Caco-2 (cell line): Measurements from ENCODE around the gene APOM. TPM values are rescaled to one million over a fixed set of nuclear protein-coding genes. Genes with fewer than 3 reads are reported as not detected.

Source experiments
- BruUV-seq: library from RNA; stranded (reverse); fragments of 400-500 nt; replicated peaks from 2 replicates; lab custom pipeline; 2021; lab: Mats Ljungman, UMichigan
- CTCF ChIA-PET: fragments of 300-600 bp; sonication (Branson Sonifier 250); formaldehyde crosslinking; loops from one replicate; lab custom pipeline; 2022; ENCODE audit warnings: antibody characterized with exemption; lab: Charles Lee
- POLR2A ChIA-PET: fragments of 300-600 bp; sonication (Branson Sonifier 250); formaldehyde crosslinking; loops from one replicate; lab custom pipeline; 2022; ENCODE audit warnings: antibody characterized with exemption; lab: Charles Lee
- DNase-seq, 2 experiments: peaks; one replicate each; pipeline versions ENCODE4 v3.0.0 to v3.0.0-alpha.2; 2020 to 2022
- H3K27me3 ChIP-seq: replicated peaks from 2 replicates; pipeline ENCODE4 v1.6.0; 2011; ENCODE audit warnings: low read length; ENCODE audit not compliant: control insufficient read depth, insufficient read depth
- H3K36me3 ChIP-seq: 2 replicates; pipeline ENCODE4 v1.5.1; 2011; ENCODE audit warnings: low read length; ENCODE audit not compliant: control insufficient read depth, insufficient read depth
- H3K4me1 ChIP-seq: fragments of 250-450 bp; sonication (Bioruptor Pico); 2 replicates; pipeline ENCODE4 v1.5.1; 2020; ENCODE audit warnings: mild to moderate bottlenecking
- H3K4me3 ChIP-seq: 2 replicates; pipeline ENCODE4 v1.5.1; 2011; ENCODE audit warnings: low read depth, mild to moderate bottlenecking, control low read depth, low read length
- H3K9me3 ChIP-seq: fragments of 250-450 bp; sonication (Bioruptor Pico); 2 replicates; pipeline ENCODE4 v1.5.1; 2020; ENCODE audit warnings: mild to moderate bottlenecking, moderate library complexity
- H3K27ac Mint-ChIP-seq: one replicate; pipeline ENCODE4 v1.8.0; 2022; ENCODE audit warnings: mixed read lengths; ENCODE audit not compliant: unreplicated experiment
- H3K27me3 Mint-ChIP-seq: one replicate; pipeline ENCODE4 v1.8.0; 2022; ENCODE audit warnings: mixed read lengths; ENCODE audit not compliant: insufficient read depth, unreplicated experiment
- H3K36me3 Mint-ChIP-seq: one replicate; pipeline ENCODE4 v1.8.0; 2022; ENCODE audit warnings: mild to moderate bottlenecking, mixed read lengths; ENCODE audit not compliant: insufficient read depth, unreplicated experiment
- H3K4me1 Mint-ChIP-seq: one replicate; pipeline ENCODE4 v1.8.0; 2022; ENCODE audit warnings: low read depth, mixed read lengths; ENCODE audit not compliant: unreplicated experiment
- H3K4me3 Mint-ChIP-seq: one replicate; pipeline ENCODE4 v1.8.0; 2022; ENCODE audit warnings: mild to moderate bottlenecking, moderate library complexity, mixed read lengths; ENCODE audit not compliant: unreplicated experiment
- H3K9me3 Mint-ChIP-seq: one replicate; pipeline ENCODE4 v1.8.0; 2022; ENCODE audit warnings: mixed read lengths; ENCODE audit not compliant: unreplicated experiment
- intact Hi-C: fragments of 100-400 bp; cut with micrococcal nuclease; formaldehyde crosslinking; loops from one replicate; pipeline ENCODE4 v1.10.0; 2022; ENCODE audit not compliant: unreplicated experiment
- total RNA-seq: library from RNA; stranded (reverse); gene quantifications from 2 replicates; pipeline ENCODE4 v1.2.3, GENCODE V29; 2022
- TF ChIP-seq, protein P1 (sequence below), 2 experiments: fragments of 200-600 bp in 1 of 2; IDR thresholded peaks; 1 replicate in 1 of 2; 2 replicates in 1 of 2; pipeline versions ENCODE4 v1.5.1 to v1.8.0; 2011 to 2022; ENCODE audit warnings: antibody characterized with exemption in 1 of 2, control low read depth in 1 of 2, inconsistent platforms in 1 of 2, low read depth in 1 of 2, low read length in 1 of 2, mild to moderate bottlenecking in 1 of 2, moderate library complexity in 1 of 2; ENCODE audit not compliant: insufficient read depth in 1 of 2, severe bottlenecking in 1 of 2, unreplicated experiment in 1 of 2

APOM gene
- total RNA-seq, 1 experiment from 2014 or later: 15.8 TPM

DNA sequence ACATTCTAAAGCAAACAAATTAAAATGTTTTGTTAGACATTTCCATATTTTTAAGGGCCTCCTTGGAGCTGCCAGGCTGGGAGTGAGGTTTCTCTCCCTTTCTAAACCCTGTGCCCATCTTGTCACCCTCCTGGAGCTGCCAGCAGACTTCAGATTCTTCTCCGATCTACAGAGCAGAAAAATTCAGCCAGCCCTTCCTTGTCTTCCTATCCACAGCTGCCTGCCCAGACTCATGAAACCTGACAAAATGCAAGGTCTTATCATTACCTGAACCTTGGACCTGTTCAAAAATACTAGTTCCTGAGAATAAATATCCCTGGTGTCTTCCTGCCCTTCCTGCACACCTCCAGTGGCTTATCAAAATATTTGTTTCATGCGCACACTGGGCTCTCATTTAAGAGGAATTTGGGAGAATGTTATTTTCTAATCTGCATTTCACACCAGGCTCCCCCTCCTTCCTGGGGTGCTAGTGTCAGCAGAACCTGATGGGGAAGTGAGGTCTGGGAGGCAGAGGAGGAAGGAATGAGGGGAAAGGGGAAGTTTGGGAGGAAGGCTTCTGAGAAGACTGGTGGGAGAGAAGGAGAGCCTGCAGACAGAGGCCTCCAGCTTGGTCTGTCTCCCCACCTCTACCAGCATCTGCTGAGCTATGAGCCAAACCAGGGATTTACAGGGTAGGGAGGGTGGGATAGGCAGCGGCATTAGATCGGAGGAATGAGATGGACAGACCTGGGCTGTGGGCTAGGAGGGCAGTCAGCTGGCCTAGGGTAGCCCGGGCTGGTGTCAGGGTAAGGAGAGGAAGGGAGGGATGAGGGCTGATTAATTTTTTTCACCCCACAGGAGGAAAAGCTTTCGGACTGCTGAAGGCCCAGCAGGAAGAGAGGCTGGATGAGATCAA is 40.8 kb upstream of the APOM start, which contains the start of gene AIF1:
Gene AIF1 (plus strand): TSS at position 551 of the 895 bp plus-strand sequence. CDS start 96 bp downstream, at position 647.
- TF ChIP-seq, protein P1, sequence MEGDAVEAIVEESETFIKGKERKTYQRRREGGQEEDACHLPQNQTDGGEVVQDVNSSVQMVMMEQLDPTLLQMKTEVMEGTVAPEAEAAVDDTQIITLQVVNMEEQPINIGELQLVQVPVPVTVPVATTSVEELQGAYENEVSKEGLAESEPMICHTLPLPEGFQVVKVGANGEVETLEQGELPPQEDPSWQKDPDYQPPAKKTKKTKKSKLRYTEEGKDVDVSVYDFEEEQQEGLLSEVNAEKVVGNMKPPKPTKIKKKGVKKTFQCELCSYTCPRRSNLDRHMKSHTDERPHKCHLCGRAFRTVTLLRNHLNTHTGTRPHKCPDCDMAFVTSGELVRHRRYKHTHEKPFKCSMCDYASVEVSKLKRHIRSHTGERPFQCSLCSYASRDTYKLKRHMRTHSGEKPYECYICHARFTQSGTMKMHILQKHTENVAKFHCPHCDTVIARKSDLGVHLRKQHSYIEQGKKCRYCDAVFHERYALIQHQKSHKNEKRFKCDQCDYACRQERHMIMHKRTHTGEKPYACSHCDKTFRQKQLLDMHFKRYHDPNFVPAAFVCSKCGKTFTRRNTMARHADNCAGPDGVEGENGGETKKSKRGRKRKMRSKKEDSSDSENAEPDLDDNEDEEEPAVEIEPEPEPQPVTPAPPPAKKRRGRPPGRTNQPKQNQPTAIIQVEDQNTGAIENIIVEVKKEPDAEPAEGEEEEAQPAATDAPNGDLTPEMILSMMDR (IDR thresholded peaks at IDR 0.05; ENCODE audit: insufficient read depth in 1 of 2, low read depth in 1 of 2, low read length in 1 of 2, severe bottlenecking in 1 of 2, unreplicated experiment in 1 of 2): no peak
- Histone ChIP-seq H3K9me3 (no peaks in the 10 kb centered on the region), H3K27me3 (no peaks in the 10 kb centered on the region), H3K36me3 (no peaks in the 10 kb centered on the region), H3K4me1 (peaks cover 29% of the 10 kb centered on the region), H3K4me3 (0 out of 2 replicates have a peak within 1 kb of the TSS, but pooled peaks have one; percentile 6)
- peak within 1 kb of the TSS; percentile 91 for H3K27ac Mint-ChIP-seq
- DNase-seq: peak; percentile 47 to 56
- intact Hi-C loops: no loop called here
- ChIA-PET POLR2A (no interaction called here), CTCF (interaction anchor here (0.9 kb wide), 1 partner anchor 672 kb away, joined by 6 read pairs; no protein-coding TSS in a partner anchor)
- H3K36me3 Mint-ChIP-seq: peaks cover 8% of the 10 kb centered on the region
- no TSS peak for BruUV-seq
- H3K27me3 Mint-ChIP-seq: no peaks in the 10 kb centered on the region
- H3K4me1 Mint-ChIP-seq: peaks cover 19% of the 10 kb centered on the region
- H3K4me3 Mint-ChIP-seq: peak within 1 kb of the TSS; percentile 68
- H3K9me3 Mint-ChIP-seq: no peaks in the 10 kb centered on the region

DNA sequence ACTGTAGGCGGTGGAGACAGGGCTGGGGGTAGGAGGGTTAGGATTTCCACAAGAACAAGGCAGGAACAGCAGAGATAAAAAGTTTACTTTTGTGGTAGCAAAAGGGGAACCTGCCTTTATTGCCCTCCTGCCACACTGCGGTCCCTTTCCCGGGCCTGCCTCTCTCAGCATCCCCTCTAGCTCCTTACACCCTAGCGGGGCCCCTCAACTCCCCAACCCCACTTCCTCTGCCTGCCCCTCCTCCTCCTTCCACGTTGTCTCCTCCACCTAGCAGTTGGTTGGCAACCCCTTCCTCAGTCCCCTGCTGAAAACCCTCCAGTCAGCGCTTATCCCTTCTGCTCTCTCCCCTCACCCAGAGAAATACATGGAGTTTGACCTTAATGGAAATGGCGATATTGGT is 39.9 kb upstream of the APOM start:
- Histone ChIP-seq H3K9me3 (no peaks in the 10 kb centered on the region), H3K4me3 (no peak overlapping the region), H3K27me3 (no peaks in the 10 kb centered on the region), H3K36me3 (no peaks in the 10 kb centered on the region), H3K4me1 (peaks cover 29% of the 10 kb centered on the region)
- peaks cover 15% of the 10 kb centered on the region for H3K36me3 Mint-ChIP-seq
- no peak for DNase-seq
- no TSS peak for BruUV-seq
- no peak overlapping the region for H3K4me3 Mint-ChIP-seq
- H3K4me1 Mint-ChIP-seq: peaks cover 19% of the 10 kb centered on the region
- no peaks in the 10 kb centered on the region for H3K9me3 Mint-ChIP-seq
- no peaks in the 10 kb centered on the region for H3K27me3 Mint-ChIP-seq
- peak overlapping the region; percentile 91 for H3K27ac Mint-ChIP-seq
- TF ChIP-seq, protein P1 (IDR thresholded peaks at IDR 0.05; ENCODE audit: insufficient read depth in 1 of 2, low read depth in 1 of 2, low read length in 1 of 2, severe bottlenecking in 1 of 2, unreplicated experiment in 1 of 2): no peak
- intact Hi-C loops: no loop called here
- POLR2A ChIA-PET: no interaction called here
- CTCF ChIA-PET: interaction anchor here (0.9 kb wide), 1 partner anchor 673 kb away, joined by 6 read pairs; no protein-coding TSS in a partner anchor

DNA sequence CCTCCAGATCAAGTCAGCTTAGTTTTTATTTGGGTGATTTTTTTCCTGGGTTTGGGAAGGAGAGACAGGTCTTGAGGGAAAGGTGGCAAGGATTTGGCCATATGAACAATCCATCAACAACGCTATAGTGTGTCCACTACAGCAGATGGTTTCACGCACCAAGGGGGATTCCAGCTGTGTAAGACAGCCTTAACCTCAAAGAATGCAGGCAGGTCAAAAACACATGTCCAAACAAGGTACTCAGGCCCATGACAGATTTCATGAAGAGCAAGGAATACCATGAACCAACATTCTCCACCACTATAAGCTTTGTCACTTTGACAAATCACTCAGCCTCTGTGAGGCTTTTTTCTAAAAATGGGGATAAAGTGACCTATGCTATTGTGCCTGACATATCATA is 38.7 kb upstream of the APOM start:
- intact Hi-C loops: no loop called here
- Histone ChIP-seq H3K4me1 (peaks cover 30% of the 10 kb centered on the region), H3K27me3 (no peaks in the 10 kb centered on the region), H3K4me3 (no peak overlapping the region), H3K36me3 (no peaks in the 10 kb centered on the region), H3K9me3 (no peaks in the 10 kb centered on the region)
- POLR2A ChIA-PET: no interaction called here
- H3K27me3 Mint-ChIP-seq: no peaks in the 10 kb centered on the region
- H3K9me3 Mint-ChIP-seq: no peaks in the 10 kb centered on the region
- CTCF ChIA-PET: no interaction called here
- DNase-seq: no peak
- H3K4me3 Mint-ChIP-seq: no peak overlapping the region
- TF ChIP-seq, protein P1 (IDR thresholded peaks at IDR 0.05; ENCODE audit: insufficient read depth in 1 of 2, low read depth in 1 of 2, low read length in 1 of 2, severe bottlenecking in 1 of 2, unreplicated experiment in 1 of 2): no peak
- peaks cover 24% of the 10 kb centered on the region for H3K4me1 Mint-ChIP-seq
- no TSS peak for BruUV-seq
- H3K36me3 Mint-ChIP-seq: peaks cover 27% of the 10 kb centered on the region
- H3K27ac Mint-ChIP-seq: peak overlapping the region; percentile 53
